Measurements from ENCODE around the gene CYBC1.

- TF ChIP-seq ZNF384 (IDR thresholded peaks at IDR 0.05), result no peak
- TF ChIP-seq PKNOX1 (IDR thresholded peaks at IDR 0.05), result no peak
- no peak for TF ChIP-seq SP1 (IDR thresholded peaks at IDR 0.05)
Measured at GRCh38 chr17:82465023-82465603, 14.6 kb upstream of the CYBC1 start.

All from HEK293T (cell line).